Stimulated activated CD4-positive, alpha-beta T cell treated with anti-CD3 and anti-CD28 coated beads, TNF-alpha, amount 100 ng/mL, for 48 hours (primary cell): ENCODE data around the gene ZNF324B.
"Not testable (repeated sequence)": the region's sequence is repeated elsewhere in the genome, so short reads cannot be mapped to it uniquely, and the experiment has no call there.

Source experiments
- DNase-seq, 3 donors: peaks; one replicate each; pipeline ENCODE4 v3.0.0-alpha.2; 2020; ENCODE audit warnings: low read depth in 3 of 3

The ZNF324B gene

DNA sequence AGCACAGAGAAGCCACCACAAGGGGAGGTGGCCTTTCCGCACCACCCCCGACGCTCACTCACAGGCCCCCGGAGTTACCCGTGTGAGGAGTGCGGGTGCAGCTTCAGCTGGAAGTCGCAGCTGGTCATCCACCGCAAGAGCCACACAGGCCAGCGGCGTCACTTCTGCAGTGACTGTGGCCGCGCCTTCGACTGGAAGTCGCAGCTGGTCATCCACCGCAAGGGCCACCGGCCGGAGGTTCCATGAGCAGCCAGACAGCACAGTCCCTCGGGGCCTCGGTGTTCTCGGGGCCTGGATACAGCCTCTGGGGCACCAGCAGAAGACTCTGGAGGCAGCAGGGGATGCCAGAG lies 29.0 kb downstream of the ZNF324B start:
- no peak for DNase-seq

DNA sequence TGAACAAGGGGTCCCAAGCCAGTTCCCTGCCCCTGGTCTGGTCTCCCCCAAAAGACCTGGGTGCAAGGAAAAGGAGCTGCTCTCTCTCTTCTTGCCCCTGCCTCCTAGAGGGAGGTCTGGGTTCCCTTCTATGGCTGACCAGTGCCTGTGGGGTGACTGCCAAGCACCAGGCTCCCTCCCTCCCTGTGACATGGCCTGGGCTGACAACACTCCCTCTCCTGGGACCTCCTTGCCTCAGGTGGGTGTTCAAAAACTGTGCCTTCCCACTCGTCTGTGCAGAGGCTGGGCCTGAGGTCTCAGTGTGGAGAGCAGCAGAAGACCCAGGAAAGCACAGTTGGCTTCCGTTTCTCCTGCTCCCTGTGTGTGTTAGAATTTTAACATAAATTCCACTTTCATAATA lies 29.4 kb downstream of the ZNF324B start:
- no peak for DNase-seq

DNA sequence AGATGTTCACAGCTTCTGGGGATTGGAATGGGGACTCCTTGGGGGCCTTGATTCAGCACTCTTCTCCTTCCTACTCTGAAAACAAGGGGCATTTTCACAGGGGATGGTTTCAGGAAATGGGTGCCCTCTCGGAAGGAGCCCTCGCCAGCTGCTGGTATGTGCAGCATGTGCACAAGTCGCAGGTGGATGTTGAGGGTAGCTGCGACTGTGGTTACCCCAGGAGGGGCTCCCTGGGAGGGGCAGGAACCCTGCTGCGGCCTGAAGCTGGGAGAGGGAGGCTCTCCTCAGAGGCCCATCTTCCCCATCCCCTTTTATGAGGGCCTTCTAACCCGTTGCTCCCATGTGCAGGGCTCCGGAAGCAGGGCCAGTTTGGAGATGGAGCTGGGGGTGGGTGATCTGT lies 30.9 kb downstream of the ZNF324B start:
- DNase-seq, result no peak

DNA sequence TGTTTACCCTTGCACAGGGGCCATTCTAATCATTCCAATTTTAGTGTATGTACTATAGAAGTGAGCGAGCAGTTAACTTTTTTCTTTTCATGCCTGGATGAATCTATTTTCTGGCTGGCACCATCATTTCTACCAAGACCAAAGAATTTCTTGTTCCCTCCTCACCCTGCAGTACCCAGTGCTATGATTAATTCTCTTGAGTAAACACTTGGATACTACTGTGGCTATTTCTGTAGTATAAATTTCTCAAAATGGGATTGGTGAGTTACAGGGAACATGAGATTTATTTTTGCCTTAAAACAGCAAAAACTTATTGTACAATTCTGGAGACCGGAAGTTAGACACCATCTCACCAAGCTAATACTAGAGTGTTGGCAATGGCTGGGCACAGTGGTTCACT lies 32.4 kb downstream of the ZNF324B start:
- DNase-seq, result no peak

DNA sequence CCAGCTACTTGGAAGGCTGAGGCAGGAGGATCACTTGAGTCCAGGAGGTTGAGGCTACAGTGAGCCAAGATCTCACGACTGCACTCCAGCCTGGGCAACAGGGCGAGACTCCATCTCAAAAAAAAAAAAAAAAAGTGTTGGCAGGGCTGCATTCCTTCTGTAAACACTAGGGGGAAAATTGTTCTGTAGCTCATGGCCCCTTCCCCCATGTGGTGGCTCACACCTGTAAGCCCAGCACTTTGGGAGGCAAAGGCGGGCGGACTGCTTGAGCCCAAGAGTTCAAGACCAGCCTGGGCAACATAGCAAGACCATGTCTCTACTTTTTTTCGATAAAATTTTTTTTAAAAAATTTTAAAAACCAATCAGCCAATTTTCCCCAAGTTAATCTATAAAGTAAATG lies 32.9 kb downstream of the ZNF324B start:
- not testable (repeated sequence) for DNase-seq

DNA sequence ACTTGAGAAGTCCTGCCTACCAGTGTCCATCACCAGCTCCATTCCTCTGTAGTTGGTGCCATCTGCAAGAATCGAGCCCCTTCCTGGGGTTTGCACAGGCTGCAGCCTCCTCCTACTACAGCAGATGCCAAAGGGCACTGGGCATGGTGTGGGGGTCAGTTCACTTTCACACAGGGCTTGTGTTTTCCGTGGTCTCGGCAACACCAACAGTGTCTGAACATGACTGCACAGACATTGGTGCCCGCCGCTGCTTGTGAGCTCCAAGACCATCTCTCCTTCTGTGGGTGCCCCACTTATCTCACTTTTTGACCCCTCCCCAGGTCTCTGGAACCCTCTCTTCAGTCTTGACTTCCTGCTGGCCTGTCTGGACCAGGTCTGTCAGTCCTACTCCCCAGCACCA lies 40.0 kb downstream of the ZNF324B start:
- no peak for DNase-seq

DNA sequence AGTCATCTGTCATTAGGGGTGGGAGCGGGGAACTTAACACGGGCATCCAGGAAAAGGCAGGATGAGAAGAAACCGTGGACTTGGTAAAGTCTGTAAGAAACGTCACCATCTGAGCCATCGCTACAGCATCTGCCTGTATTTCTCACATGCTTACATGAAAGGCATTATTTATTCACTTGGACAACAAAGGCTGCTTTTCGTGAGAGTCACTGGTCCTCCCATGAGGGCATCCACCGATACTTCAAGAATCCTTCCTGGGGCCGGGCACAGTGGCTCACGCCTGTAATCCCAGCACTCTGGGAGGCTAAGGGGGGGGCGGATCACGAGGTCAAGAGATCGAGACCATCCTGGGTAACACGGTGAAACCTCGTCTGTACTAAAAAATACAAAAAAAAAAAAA lies 40.8 kb downstream of the ZNF324B start:
- DNase-seq, result no peak

DNA sequence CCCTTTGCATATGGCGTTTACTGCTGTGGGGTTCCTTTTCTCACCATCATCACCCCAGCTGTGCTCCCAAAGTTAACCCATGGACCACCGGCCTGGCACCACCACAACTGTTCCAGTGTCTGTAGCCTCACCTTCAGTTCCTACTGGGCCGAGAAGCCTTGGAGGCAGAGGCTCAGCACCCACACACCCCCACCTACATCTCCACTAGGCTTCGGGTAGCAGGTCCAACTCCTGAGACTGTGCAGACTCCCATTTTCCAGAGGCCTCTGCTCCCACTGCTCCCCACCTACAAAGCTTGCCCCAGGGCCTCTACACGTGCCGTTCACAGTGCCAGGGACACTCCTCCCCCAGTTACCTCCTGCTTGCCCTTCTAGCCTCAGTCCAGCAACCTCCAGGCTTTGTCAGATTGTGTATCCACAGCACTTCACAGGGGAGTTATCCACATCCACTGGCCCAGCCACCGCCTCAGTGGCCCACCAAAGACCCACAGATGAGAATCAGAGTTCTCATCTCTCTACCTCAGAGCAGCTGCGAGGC lies 46.3 kb downstream of the ZNF324B start:
- no peak for DNase-seq

DNA sequence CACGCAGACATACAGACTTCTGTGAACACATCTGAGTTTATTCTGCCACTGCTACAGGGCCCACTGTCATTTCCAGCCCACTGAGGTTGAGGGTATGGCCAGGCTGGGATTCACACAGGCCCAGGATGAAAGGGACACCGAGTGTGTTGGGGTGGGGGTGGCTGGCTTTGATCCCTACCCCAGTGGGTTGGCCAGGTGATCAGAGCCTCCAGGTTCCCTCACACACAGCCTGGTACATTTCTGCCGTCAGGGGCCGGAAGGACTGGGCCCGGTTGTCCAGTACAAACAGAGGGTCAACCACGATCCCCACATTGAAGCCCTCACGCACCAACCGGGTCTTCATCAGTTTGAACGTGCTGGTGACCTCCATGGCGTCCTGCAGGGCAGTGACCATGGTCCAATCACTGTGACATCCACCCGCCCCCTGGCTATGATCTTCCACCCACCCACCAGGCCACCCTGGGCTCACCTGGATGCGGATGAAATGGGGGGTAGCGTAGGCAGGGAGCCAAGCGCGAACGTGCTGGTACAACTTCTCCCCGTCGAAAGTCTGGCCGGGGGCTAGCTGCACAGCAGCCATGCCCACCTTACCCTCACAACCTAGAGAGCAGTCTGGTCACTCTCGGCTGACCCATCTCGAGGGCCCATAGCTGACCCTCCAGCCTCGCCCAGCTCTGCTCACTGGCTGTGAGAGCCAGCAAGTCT lies 47.0 kb downstream of the ZNF324B start:
- DNase-seq, result no peak

DNA sequence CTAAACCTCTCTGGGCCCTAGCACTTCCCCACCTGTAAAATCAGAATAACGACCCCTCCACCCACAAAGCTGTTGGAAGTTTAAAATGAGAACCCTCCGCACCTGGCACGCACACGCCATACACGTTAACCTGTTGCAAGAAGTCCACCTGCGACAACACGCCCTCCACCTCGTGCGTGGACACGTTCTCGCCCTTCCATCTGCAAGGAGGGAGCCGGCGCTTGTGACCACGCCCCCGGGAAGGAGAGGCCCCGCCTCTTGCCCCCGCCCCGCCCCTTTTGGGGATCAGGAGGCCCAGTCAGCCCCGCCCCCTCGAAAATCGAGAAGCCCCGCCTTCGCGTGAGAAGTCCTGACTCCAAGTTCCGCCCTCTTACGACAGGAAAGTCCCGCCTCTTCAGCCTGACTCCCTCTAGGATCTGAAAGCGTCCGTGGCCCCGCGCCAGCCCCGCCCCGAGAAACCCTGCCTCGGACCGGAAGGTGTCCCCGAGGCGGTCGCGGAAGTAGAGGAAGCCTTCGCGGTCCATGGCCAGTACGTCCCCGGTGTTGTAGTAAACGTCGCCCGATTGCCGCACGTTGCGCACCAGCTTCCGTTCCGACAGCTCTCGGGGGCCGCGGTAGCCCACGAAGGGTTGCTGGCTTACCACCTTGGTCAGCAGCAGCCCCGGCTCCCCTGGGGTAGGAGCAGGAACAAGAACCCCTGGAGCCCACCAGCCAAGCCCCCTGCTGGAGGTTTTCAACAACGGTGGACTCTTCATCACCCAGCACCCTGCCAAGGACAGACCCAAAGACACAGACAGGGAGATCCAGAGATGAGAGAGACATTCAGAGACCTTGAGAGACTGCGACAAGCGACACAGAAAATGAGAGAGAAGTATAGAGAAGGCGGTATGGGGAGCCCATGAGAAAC lies 47.9 kb downstream of the ZNF324B start:
- peak; percentile 99 for DNase-seq

DNA sequence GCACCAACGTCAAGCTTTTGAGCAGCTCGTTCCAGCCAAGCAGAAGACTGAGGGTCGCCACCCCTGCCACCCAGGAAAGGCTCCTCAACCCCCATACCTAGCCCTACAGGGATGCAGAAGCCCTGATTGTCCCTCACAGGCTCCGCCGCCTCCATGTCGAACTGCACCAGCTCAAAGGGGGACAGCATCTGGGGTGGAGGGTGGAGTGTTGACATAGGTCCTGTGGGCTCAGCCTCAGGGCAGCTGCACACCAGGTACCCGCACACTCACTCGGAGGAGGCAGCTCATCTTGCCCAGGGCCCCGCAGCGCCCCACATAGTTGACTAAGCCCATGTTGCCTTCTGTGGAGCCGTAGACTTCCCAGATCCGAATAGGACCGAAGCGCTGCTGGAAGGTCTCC lies 48.8 kb downstream of the ZNF324B start:
- no peak for DNase-seq
